Amygdala (tissue), 56 donors: ENCODE results near the gene SORBS2.

Experiments used
- DNase-seq, 56 donors: peaks; one replicate each; lab custom pipeline; 2025; lab: John Stamatoyannopoulos, UW

The SORBS2 gene

DNA sequence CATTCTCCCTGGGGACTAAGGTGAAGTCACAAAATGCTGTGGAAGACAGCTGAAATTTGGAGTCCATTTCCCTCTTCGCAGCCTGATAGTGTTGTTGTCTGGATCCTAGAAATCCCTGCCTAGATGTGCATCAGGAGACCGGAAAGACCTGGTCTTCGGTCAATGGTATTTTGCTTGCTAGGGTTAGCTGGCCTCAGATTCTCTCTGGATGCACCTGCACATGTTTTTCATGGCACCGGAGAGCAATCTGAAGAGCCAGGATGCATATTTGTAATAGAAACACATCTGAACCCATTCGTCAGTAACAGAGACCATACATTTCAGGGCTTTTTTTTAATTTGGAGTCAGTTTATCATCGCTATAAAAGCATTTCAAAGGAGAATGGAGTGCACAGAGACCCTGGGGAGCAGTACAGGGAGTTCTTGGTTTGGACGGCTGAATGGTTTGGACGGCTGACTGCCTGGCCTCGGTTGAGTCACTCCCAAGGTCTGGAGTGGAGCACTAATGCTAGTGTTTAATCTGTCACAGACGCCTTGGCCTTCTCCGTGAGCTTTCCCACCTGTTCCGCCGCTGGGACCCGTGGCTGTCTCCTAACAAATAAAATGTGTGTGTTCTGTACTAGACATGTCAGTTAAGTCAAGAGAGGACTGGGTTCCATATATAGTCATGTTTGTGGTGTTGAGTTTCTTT, 269.2 kb downstream of the SORBS2 start:
- DNase-seq, result no peak

DNA sequence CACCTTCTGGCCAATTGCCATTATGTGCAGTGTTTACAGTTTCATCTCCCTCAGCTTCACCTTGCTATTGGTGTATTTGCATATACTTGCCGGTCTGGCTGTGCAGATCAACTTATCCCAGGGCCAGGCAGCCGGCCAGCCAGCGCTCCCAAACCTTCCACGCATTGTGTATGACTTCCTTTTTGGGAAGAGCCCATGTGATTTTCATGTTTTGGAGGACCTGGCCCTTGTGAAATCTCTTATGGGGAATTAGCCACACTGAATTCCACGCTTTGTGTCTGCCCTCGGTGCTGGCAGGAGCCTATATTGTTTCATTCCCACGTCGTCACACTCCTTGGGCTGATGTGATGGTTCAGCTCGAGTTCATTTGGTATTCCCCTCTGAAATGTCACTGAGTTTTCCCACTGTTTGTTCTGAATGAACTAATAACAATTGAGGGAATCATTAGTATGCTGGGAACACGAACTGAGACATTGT, 270.7 kb downstream of the SORBS2 start:
- peak in 17 of 56 donors; percentile 1 to 53 (median 23) for DNase-seq

DNA sequence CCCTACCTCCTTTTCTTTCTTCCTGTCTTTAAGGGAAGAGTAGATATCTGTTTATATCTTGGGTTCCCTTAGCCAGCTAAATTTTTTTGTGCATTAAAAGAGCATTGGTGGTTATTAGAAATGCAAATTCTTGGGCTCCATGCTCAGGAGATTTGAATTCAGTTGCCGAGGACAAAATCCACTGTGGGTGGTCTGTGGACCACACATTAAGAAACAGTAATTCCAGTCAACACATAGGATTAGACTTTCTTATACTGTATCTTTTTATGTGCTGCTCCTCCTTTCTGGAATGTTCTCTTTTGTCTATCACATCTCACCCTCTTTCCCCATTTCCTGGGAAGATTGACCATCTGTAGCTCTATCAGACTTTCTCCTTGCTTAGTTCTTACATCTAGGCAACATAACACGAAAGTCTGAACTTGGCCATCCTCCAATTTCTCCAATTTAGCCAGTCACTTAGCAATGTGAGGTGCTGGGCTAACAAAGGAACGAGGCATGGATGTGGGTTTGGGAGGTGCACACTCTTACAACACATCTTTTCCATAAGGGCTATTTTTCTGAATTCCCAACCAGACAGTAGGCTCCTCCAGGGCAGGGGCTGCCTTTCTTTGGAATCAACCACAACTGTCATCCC, 271.4 kb downstream of the SORBS2 start:
- no peak for DNase-seq

DNA sequence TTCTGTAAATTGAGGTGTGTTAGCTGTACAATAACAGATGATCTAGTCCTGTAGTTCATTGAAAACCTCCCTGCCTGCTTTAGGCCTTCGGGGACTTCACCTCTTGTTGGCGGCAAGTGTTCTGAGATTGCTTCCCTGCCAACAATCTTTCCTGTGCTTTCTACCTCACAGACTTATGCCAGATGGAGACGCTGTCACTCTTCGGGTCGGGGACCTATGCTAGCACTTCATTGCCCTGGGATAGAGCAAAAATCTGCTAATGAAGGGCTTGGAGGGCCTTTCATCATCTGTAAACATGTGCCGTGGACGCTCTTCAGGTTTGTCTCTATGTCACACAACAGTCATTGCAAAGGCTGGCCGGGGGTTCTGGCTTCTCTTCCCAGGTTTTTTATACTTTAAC, 272.0 kb downstream of the SORBS2 start:
- no peak for DNase-seq

DNA sequence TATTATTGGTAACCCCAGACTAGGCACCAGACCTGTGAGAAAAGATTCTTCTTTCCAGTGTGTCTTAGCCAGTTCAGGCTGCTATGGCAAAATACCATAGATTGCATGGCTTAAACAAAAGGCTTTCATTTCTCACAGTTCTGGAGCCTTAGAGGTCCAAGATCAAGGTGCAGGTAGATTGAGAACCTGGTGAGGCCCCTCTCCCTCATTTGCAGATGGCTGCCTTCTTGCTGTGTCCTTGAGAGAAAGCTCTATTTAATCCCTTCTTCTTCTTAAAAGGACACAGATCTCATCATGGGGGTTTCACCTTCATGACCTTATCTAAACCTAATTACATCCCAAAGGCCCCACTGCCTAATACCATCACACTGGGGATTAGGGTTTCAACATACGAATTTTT, 273.2 kb downstream of the SORBS2 start:
- no peak for DNase-seq

DNA sequence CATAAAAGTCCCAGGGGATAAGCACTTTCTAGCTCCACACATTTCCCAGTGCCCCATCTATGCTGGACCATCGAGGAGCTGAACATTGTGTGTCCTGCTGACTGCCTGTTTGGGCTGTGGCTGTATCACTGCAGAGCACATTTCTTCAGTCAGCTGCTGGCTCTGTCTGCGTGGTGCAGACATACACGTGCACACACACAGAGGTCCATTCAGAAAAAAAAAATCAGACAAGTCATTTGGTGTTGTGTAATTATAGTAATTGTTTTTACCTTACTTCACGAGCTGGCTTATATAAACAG, 275.6 kb downstream of the SORBS2 start:
- peak in 14 of 56 donors; percentile 3 to 44 (median 16) for DNase-seq

DNA sequence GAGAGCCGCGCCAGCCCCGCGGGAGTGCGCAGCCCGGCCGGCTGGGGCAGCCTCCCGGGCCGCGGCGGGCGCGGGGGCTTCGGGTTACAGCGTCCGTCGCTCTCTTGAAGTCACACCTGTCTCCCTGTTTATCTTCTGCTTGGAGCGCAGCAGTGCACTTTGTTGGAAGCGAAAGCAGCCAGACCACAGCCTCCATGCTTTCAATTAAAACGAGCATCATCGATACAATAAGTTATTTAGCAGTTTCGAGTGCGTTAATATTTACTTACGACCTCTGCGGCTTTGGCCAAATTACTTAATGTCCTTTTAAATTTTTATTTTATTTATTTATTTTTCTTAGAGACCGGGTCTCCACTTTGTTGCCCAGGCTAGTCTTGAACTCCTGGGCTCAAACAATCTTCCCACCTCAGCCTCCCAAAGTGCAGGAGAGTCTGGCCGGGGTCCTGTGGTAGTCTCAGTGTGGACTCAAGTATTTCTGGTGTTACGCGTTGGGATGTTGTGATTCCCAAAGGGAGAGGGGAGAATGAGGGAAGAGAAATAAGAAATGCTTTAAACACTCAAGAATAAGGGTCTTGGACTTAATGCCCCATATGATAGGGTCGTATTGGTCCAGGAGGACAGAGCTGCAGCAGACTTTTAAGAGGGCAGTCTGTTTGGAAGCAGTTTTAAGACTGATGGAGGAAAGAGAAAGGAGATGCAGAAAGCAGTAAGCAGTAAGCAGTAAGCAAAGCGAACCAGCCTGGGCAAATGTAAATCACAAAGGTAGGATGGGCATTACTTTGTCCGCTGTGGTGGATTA, 276.2 kb downstream of the SORBS2 start:
- DNase-seq, result no peak
